ENCODE measurements around the gene MMD. TPM values are rescaled to one million over a fixed set of nuclear protein-coding genes. Genes with fewer than 3 reads are reported as not detected.

MMD gene
- total and polyA plus RNA-seq, 2 donors (not counting 1 experiment from before 2014, with no cell fraction given): 19.2 to 29.4 TPM

- CTCF ChIA-PET: no interaction called here
- Histone ChIP-seq H3K79me2 (ENCODE audit: control insufficient read depth, insufficient read depth, low read length) (no peaks in the 10 kb centered on the region), H4K20me1 (ENCODE audit: control insufficient read depth, insufficient read depth, low read length, poor library complexity, severe bottlenecking) (no peaks in the 10 kb centered on the region), H3K27me3 (replicated peaks in 1 of 4; ENCODE audit: control extremely low read depth in 1 of 4, control insufficient read depth in 3 of 4, insufficient read depth in 4 of 4, low read length in 3 of 4) (peaks cover 0 to 3% (median 0%) of the 10 kb centered on the region in 4 experiments), H3K36me3 (replicated peaks in 1 of 2; ENCODE audit: control extremely low read depth in 1 of 2, control insufficient read depth in 1 of 2, extremely low read depth in 1 of 2, insufficient read depth in 2 of 2, low read length in 1 of 2) (no peaks in the 10 kb centered on the region), H3K9ac (ENCODE audit: low read length) (no peak overlapping the region), H3K27ac (ENCODE audit: low read length in 2 of 2) (no peak overlapping the region), H2AFZ (ENCODE audit: insufficient read depth, low read depth, low read length, poor library complexity, severe bottlenecking) (no peak overlapping the region), H3K4me1 (ENCODE audit: control insufficient read depth in 2 of 2, insufficient read depth in 2 of 2, low read length in 2 of 2) (peaks cover under 1 to 2% of the 10 kb centered on the region in 2 donors), H3K9me3 (ENCODE audit: control extremely low read depth in 1 of 3, control insufficient read depth in 2 of 3, insufficient read depth in 1 of 3, low read length in 2 of 3) (no peaks in the 10 kb centered on the region), H3K4me2 (replicated peaks; ENCODE audit: low read depth, low read length, poor library complexity, severe bottlenecking) (no peak overlapping the region), H3K4me3 (ENCODE audit: control extremely low read depth in 1 of 5, extremely low read depth in 1 of 5, insufficient read depth in 1 of 5, low read depth in 2 of 5, low read length in 4 of 5) (no peak overlapping the region)
- Mint-ChIP-seq H3K4me3 (no peak overlapping the region), H3K27ac (no peak overlapping the region), H3K9me3 (ENCODE audit: insufficient read depth) (no peaks in the 10 kb centered on the region), H3K4me1 (peaks cover 4% of the 10 kb centered on the region), H3K27me3 (peaks cover 19% of the 10 kb centered on the region)
- POLR2A ChIA-PET: no interaction called here
- ATAC-seq (ENCODE audit: low read depth): no peak
- intact Hi-C loops (cut with micrococcal nuclease): no loop called here
- no peak for DNase-seq
- TF ChIP-seq CTCF (IDR thresholded peaks at IDR 0.05) (no peak), EZH2 (IDR thresholded peaks at IDR 0.05; ENCODE audit: borderline replicate concordance, insufficient read depth, low read depth, low read length, poor library complexity, severe bottlenecking) (no peak)
- 97% methylated on average over 5 of the region's 7 CpGs for WGBS (ENCODE audit: insufficient coverage)
These were observed 28.7 kb upstream of the MMD start for GRCh38 chr17:55450232-55450825.

GRCh38 chr17:55448681-55449080 is 27.0 kb upstream of the MMD start:
- no peak for ATAC-seq (ENCODE audit: low read depth)
- POLR2A ChIA-PET: no interaction called here
- H3K79me2 ChIP-seq (ENCODE audit: control insufficient read depth, insufficient read depth, low read length): no peaks in the 10 kb centered on the region

More at GRCh38 chr17:55448681-55449080, 27.0 kb upstream of the MMD start:
- TF ChIP-seq CTCF (IDR thresholded peaks at IDR 0.05) (no peak), EZH2 (IDR thresholded peaks at IDR 0.05; ENCODE audit: borderline replicate concordance, insufficient read depth, low read depth, low read length, poor library complexity, severe bottlenecking) (no peak)
- no peaks in the 10 kb centered on the region for H3K36me3 ChIP-seq (replicated peaks in 1 of 2; ENCODE audit: control extremely low read depth in 1 of 2, control insufficient read depth in 1 of 2, extremely low read depth in 1 of 2, insufficient read depth in 2 of 2, low read length in 1 of 2)
- H3K27me3 ChIP-seq (replicated peaks in 1 of 4; ENCODE audit: control extremely low read depth in 1 of 4, control insufficient read depth in 3 of 4, insufficient read depth in 4 of 4, low read length in 3 of 4): peaks cover 0 to 3% (median 0%) of the 10 kb centered on the region in 4 experiments
- no peak overlapping the region for H2AFZ ChIP-seq (ENCODE audit: insufficient read depth, low read depth, low read length, poor library complexity, severe bottlenecking)
- H3K27ac ChIP-seq (ENCODE audit: low read length in 2 of 2): no peak overlapping the region
- no peak overlapping the region for H3K4me3 ChIP-seq (ENCODE audit: control extremely low read depth in 1 of 5, extremely low read depth in 1 of 5, insufficient read depth in 1 of 5, low read depth in 2 of 5, low read length in 4 of 5)
- Mint-ChIP-seq H3K27me3 (peaks cover 19% of the 10 kb centered on the region), H3K4me1 (peaks cover 16% of the 10 kb centered on the region), H3K4me3 (no peak overlapping the region), H3K27ac (no peak overlapping the region), H3K9me3 (ENCODE audit: insufficient read depth) (no peaks in the 10 kb centered on the region)
- H4K20me1 ChIP-seq (ENCODE audit: control insufficient read depth, insufficient read depth, low read length, poor library complexity, severe bottlenecking): no peaks in the 10 kb centered on the region
- DNase-seq: no peak
- H3K4me2 ChIP-seq (replicated peaks; ENCODE audit: low read depth, low read length, poor library complexity, severe bottlenecking): no peak overlapping the region
- peaks cover 13% of the 10 kb centered on the region in 2 donors for H3K4me1 ChIP-seq (ENCODE audit: control insufficient read depth in 2 of 2, insufficient read depth in 2 of 2, low read length in 2 of 2)
- no peaks in the 10 kb centered on the region for H3K9me3 ChIP-seq (ENCODE audit: control extremely low read depth in 1 of 3, control insufficient read depth in 2 of 3, insufficient read depth in 1 of 3, low read length in 2 of 3)
- 92% methylated on average over 2 of the region's 4 CpGs for WGBS (ENCODE audit: insufficient coverage)
- CTCF ChIA-PET: interaction anchor here (1.0 kb wide), 1 partner anchor 9 kb away, joined by 3 read pairs; no protein-coding TSS in a partner anchor
- H3K9ac ChIP-seq (ENCODE audit: low read length): no peak overlapping the region
- intact Hi-C loops (cut with micrococcal nuclease): loop anchor here (5.0 kb wide), 1 partner anchor 36 kb away; no protein-coding TSS in a partner anchor

Measured in B cell (primary cell).